ENCODE data around the gene PHLDA1. TPM values are rescaled to one million over a fixed set of nuclear protein-coding genes. Genes with fewer than 3 reads are reported as not detected.

The PHLDA1 gene
- total RNA-seq, 1 donor from 2014 or later: 29.3 TPM

GRCh38 chr12:76064904-76065303, 33.3 kb upstream of the PHLDA1 start:
- Mint-ChIP-seq H3K4me3 (no peak overlapping the region), H3K27ac (ENCODE audit: unreplicated experiment) (no peak overlapping the region), H3K9me3 (peaks cover 10% of the 10 kb centered on the region), H3K4me1 (peaks cover 9% of the 10 kb centered on the region), H3K27me3 (ENCODE audit: low read depth) (no peaks in the 10 kb centered on the region), H3K36me3 (ENCODE audit: low read depth) (peaks cover 52% of the 10 kb centered on the region)
- TF ChIP-seq, protein P1, sequence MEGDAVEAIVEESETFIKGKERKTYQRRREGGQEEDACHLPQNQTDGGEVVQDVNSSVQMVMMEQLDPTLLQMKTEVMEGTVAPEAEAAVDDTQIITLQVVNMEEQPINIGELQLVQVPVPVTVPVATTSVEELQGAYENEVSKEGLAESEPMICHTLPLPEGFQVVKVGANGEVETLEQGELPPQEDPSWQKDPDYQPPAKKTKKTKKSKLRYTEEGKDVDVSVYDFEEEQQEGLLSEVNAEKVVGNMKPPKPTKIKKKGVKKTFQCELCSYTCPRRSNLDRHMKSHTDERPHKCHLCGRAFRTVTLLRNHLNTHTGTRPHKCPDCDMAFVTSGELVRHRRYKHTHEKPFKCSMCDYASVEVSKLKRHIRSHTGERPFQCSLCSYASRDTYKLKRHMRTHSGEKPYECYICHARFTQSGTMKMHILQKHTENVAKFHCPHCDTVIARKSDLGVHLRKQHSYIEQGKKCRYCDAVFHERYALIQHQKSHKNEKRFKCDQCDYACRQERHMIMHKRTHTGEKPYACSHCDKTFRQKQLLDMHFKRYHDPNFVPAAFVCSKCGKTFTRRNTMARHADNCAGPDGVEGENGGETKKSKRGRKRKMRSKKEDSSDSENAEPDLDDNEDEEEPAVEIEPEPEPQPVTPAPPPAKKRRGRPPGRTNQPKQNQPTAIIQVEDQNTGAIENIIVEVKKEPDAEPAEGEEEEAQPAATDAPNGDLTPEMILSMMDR (conservative IDR thresholded peaks at IDR 0.05): no peak
- no peak for DNase-seq (ENCODE audit: low read depth, low spot score)

DNA sequence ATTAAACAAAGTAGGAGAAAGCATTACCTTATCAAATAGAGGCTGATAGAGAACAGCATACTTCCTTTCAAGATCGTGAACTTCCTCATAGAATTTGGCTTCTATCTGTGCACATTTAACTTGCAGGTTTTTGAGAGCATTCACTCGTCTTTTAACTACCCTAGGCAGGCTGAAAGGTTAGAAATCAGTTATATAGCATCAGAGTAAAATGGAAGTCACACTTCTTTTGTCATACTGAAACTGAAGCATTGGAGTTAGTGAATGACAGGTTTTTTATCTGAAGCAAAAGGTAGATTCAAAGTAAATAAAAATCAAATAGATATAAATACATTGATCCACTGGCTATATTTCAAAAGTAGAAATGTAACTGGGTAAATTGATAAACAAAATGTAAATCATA, 28.5 kb upstream of the PHLDA1 start:
- TF ChIP-seq, protein P1 (conservative IDR thresholded peaks at IDR 0.05): no peak
- peaks cover 5% of the 10 kb centered on the region for H3K9me3 Mint-ChIP-seq
- H3K36me3 Mint-ChIP-seq (ENCODE audit: low read depth): peaks cover 34% of the 10 kb centered on the region
- no peaks in the 10 kb centered on the region for H3K27me3 Mint-ChIP-seq (ENCODE audit: low read depth)
- H3K4me1 Mint-ChIP-seq: peaks cover 9% of the 10 kb centered on the region
- H3K27ac Mint-ChIP-seq (ENCODE audit: unreplicated experiment): no peak overlapping the region
- H3K4me3 Mint-ChIP-seq: no peak overlapping the region
- DNase-seq (ENCODE audit: low read depth, low spot score): no peak

DNA sequence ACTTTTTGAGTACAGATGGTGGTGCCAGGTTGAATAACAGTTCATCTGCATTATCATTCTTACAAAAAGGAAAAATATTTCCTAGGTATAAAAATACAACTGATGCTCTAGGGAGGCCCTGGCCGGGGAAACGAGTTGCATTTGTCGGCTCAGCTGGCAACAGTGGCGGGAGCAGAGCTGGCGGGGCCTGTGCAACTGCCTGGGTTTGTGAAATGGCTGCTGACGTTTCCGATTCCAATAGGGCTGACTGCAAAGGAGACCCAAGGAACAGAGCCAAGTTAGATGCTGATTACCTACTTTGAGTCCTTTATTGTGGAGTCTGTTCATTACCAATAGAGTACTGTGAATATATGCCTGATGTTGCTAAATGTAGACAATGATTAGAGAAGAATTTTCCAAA, 25.8 kb upstream of the PHLDA1 start:
- H3K9me3 Mint-ChIP-seq: no peaks in the 10 kb centered on the region
- H3K27me3 Mint-ChIP-seq (ENCODE audit: low read depth): no peaks in the 10 kb centered on the region
- peaks cover 22% of the 10 kb centered on the region for H3K36me3 Mint-ChIP-seq (ENCODE audit: low read depth)
- no peak overlapping the region for H3K4me3 Mint-ChIP-seq
- no peak for DNase-seq (ENCODE audit: low read depth, low spot score)
- TF ChIP-seq, protein P1 (conservative IDR thresholded peaks at IDR 0.05): no peak
- peaks cover 5% of the 10 kb centered on the region for H3K4me1 Mint-ChIP-seq
- no peak overlapping the region for H3K27ac Mint-ChIP-seq (ENCODE audit: unreplicated experiment)

DNA sequence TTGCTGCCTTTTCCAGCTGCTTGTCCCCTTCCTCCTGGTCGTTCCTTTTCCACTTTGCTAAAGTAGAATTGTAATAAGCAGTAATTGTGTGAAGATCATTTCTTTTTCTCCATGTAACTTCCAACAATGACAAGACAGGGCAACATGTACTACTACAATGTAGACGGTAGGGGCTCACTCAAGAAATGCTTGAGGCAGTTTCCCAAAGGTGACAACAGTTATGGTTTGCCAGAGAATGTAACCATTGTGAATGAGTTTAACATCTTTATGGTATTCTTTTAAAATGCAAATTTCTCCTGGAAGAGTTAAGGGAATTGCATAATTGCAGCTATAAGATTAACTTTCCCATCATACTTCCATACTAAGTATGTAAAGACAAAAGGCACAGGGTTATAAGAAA, 23.8 kb upstream of the PHLDA1 start:
- H3K36me3 Mint-ChIP-seq (ENCODE audit: low read depth): peaks cover 26% of the 10 kb centered on the region
- no peak overlapping the region for H3K4me3 Mint-ChIP-seq

GRCh38 chr12:76049575-76050251, 18.1 kb upstream of the PHLDA1 start:
- Mint-ChIP-seq H3K27ac (ENCODE audit: unreplicated experiment) (no peak overlapping the region), H3K27me3 (ENCODE audit: low read depth) (no peaks in the 10 kb centered on the region), H3K4me3 (no peak overlapping the region), H3K36me3 (ENCODE audit: low read depth) (peaks cover 17% of the 10 kb centered on the region), H3K4me1 (no peaks in the 10 kb centered on the region), H3K9me3 (no peaks in the 10 kb centered on the region)
- TF ChIP-seq, protein P1 (conservative IDR thresholded peaks at IDR 0.05): no peak
- DNase-seq (ENCODE audit: low read depth, low spot score): no peak

More for the DNA sequence above, 23.8 kb upstream of the PHLDA1 start:
- TF ChIP-seq, protein P1 (conservative IDR thresholded peaks at IDR 0.05): no peak
- H3K9me3 Mint-ChIP-seq: no peaks in the 10 kb centered on the region
- no peak for DNase-seq (ENCODE audit: low read depth, low spot score)
- H3K27ac Mint-ChIP-seq (ENCODE audit: unreplicated experiment): no peak overlapping the region
- no peaks in the 10 kb centered on the region for H3K27me3 Mint-ChIP-seq (ENCODE audit: low read depth)
- H3K4me1 Mint-ChIP-seq: no peaks in the 10 kb centered on the region
